GM15510 (cell line): ENCODE results near the gene EBF4.

Source experiments
- POLR2A ChIP-seq: IDR thresholded peaks from 3 replicates; pipeline ENCODE4 v1.6.1; 2011; ENCODE audit warnings: borderline replicate concordance; ENCODE audit not compliant: insufficient read length; ENCODE audit errors: extremely low read depth

The EBF4 gene

GRCh38 chr20:2694519-2694918, 1.9 kb downstream of the EBF4 start:
- no peak for TF ChIP-seq POLR2A

DNA sequence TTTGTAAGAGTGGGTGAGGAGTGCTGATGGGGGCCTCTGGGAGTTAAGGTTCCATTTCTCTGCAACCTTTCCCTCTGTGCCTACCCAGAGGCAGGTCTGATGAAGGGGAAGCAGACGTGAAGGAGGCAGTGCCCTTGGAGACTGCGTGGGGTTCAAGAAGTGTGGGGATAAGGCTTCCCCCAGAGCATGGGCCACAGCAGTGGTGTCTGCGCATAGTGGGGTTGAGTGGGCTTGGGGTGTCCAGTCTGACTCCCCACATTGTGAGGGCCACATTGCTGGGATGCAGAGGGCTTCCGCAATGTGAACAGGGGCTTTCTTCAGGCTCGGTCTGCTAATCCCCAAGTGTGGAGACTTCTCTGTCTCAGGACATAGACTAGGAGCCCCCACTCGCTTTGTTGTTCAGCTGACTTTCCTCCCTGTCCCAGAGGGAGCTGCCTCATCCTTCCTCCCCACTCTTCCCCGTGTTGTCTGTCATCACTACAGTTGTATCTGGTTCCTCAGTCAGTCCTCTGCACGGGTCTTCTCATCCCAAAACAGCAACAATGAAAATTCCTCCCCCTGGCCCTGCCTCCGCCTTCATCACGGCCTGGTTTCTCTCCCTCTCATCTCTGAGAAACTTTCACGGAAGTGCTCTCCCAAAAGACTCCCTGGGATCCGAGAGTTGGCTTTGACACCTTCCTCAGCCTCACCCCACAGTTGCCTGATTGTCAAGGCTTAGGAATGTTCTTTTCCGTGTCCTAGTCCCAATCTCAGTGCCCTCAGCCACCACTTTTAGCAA, 2.8 kb downstream of the EBF4 start:
- no peak for TF ChIP-seq POLR2A

DNA sequence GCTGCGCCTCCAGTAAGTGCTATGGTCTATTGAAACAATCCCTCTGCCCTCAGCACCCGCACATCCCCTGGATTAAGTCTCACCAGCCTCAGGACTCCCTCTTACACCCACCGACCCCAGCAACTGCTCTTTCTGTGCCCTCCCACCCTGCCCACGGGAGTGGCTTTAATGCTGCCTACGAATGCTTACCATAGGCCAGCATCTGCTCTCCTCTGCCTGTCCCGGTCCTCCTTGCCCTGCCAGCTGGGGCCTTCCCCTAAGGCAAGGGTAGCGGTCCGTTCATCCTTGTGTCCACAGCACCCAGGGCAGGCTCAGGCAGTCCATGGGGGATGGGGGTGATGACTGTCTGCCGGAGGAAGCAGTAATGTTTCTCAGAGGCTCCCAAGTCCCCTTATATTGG, 4.1 kb downstream of the EBF4 start:
- no peak for TF ChIP-seq POLR2A

DNA sequence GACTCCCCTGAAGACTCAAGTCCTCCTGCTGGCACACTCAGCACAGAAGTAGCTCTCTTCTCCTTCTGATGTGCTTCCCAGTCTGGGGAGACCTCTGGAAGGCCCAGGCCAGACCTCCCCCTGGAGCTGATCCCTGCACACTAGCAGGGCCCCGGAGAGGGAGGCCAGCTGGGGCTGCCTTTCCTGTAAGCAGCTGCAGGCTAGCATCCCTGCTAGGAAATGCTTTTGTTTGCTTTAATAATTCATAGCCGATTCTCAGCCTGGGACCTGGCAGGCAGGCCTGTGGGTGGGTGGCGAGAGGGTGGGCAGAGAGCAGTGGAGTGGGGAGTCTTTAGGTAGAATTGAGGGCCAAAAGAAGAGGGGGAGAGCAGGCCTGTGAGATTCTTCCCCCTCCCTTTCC, 5.2 kb downstream of the EBF4 start:
- TF ChIP-seq POLR2A, result no peak

- no peak for TF ChIP-seq POLR2A
Measured at GRCh38 chr20:2698186-2698817, 5.7 kb downstream of the EBF4 start.

GRCh38 chr20:2698912-2699311, 6.3 kb downstream of the EBF4 start:
- TF ChIP-seq POLR2A, result no peak

DNA sequence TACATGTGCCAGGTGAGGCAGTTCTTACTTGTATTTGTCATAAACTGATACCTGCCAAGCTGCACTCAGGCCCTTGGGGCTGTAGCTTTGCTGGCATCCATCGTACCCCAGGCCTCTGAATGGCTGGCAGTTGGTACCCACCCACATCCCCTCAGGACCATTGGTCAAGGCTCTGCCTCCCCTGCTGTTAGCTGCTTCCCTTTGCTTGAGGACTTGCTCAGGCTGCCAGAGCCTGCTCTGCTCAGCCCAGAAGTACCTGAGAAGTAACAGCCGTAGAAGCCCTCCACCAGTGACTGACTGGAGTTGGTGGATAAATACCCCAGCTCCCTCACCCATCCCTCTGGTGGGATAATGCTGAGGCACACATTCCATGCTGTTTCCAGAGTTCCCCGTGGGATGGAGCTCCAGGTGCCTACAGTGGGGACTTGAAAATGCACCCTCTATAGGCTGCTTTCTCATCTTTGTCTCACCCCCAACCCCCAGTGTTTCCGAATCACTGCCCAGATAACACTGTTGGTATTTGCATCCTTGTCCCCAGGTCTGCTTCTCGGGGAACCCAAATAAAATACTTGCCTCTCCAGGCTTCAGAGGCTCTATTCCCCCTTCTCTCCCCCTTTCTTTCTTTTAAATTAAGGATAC, 7.3 kb downstream of the EBF4 start:
- no peak for TF ChIP-seq POLR2A

DNA sequence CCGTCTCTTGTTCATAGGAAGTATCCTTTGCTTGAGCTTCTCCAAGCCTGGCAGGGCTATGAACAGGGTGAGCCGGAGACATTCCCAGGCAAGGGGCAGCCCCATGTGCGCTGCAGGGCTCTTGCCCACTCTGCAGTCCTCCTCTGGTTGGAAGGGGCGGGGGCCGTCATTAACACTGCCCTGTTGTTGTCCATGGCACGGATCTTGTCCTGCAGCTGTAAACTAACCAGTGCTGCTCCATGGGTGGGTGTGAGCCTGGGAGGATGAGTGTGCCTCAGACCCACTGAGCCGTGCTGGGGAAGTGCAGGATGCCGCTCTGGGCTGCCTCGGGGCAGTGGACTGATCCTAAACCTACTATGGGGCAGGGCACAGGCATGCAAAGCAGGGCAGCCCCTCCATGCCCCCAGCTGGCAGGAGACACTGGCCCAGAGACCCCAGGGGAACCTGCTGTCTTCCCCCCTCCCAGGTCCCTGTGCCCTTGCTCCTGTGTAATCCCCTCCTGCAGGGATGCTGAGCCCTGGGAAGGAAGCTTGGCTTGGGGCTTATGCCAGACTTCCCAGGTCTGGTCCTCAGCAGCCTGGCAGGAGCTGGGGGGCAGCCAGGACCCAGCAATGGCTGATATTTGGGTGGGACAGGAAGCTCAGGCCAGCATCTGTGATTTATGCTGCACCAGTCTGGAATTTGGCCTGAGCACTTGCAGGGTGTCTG, 8.5 kb downstream of the EBF4 start:
- TF ChIP-seq POLR2A, result no peak

GRCh38 chr20:2701671-2702081, 9.1 kb downstream of the EBF4 start:
- no peak for TF ChIP-seq POLR2A

- TF ChIP-seq POLR2A, result no peak
Measured at GRCh38 chr20:2703716-2704475, 11.3 kb downstream of the EBF4 start.

GRCh38 chr20:2705931-2706645, 13.5 kb downstream of the EBF4 start:
- TF ChIP-seq POLR2A, result no peak

- TF ChIP-seq POLR2A, result no peak
Measured at GRCh38 chr20:2706688-2707352, 14.2 kb downstream of the EBF4 start.

GRCh38 chr20:2707353-2708072, 14.9 kb downstream of the EBF4 start:
- no peak for TF ChIP-seq POLR2A

DNA sequence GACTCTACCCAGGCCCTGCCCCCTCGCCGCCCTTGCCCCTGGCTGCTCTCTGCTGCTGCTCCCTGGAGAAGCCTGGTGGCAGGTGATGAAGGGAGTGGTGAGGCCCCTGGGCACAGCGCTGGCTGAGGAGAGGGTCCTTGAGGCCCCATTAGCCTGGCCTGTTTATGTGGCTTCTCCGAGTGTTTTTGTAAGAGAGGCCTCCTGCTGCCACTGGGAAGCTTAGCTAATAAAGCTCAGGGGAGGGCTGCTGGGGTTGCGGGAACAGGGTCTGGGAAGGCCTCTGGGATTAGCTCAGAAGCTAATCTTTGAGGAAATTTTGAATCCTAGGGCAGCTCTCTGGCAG, 15.5 kb downstream of the EBF4 start:
- no peak for TF ChIP-seq POLR2A

GRCh38 chr20:2708665-2709064, 16.1 kb downstream of the EBF4 start:
- no peak for TF ChIP-seq POLR2A
